Stomach (tissue), 9 donors: Measurements from ENCODE around the gene EXOC4. TPM values are rescaled to one million over a fixed set of nuclear protein-coding genes. Genes with fewer than 3 reads are reported as not detected.
A peak's percentile ranks its signal among the peaks of the same experiment; 100 is the strongest.

Experiments used
- DNase-seq, 2 donors: peaks; one replicate each; pipeline versions ENCODE4 v3.0.0 to v3.0.0-alpha.2; 2013 to 2019
- H3K27ac ChIP-seq, 5 donors: fragments of 200-600 bp in 4 of 5; sonication (generic) in 4 of 5; one replicate each; pipeline ENCODE4 v1.5.1; 2013 to 2019; ENCODE audit warnings: mild to moderate bottlenecking in 1 of 5, moderate library complexity in 1 of 5
- H3K27me3 ChIP-seq, 3 donors: fragments of 200-600 bp; sonication (generic); one replicate each; pipeline ENCODE4 v1.5.1; 2017 to 2019; ENCODE audit warnings: mixed run types in 1 of 3
- H3K36me3 ChIP-seq, 4 donors: fragments of 200-600 bp; sonication (generic); 1 replicate in 3 of 4; 2 replicates in 1 of 4; pipeline ENCODE4 v1.5.1; 2016 to 2019
- H3K4me1 ChIP-seq, 4 donors: fragments of 200-600 bp; sonication (generic); one replicate each; pipeline ENCODE4 v1.5.1; 2016 to 2019
- H3K4me3 ChIP-seq, 4 donors: fragments of 200-600 bp; sonication (generic) in 3 of 4; one replicate each; pipeline ENCODE4 v1.5.1; 2016 to 2019; ENCODE audit warnings: mild to moderate bottlenecking in 1 of 4
- H3K9me3 ChIP-seq, 4 donors: fragments of 200-600 bp; sonication (generic); one replicate each; pipeline ENCODE4 v1.5.1; 2016 to 2019
- CTCF ChIP-seq, 7 experiments: fragments of 450-650 bp in 4 of 7; fragments of 200-600 bp in 3 of 7; sonication (generic) in 3 of 7; IDR thresholded peaks; one replicate each; pipeline ENCODE4 v1.5.1; 2016 to 2019; ENCODE audit warnings: antibody characterized with exemption in 7 of 7, control low read depth in 2 of 7, mild to moderate bottlenecking in 1 of 7
- EP300 ChIP-seq: sonication (generic); formaldehyde crosslinking; IDR thresholded peaks from one replicate; pipeline ENCODE4 v1.6.1; 2017; ENCODE audit warnings: antibody characterized with exemption
- POLR2A ChIP-seq, 4 donors: fragments of 450-650 bp; IDR thresholded peaks; one replicate each; pipeline ENCODE4 v1.6.1; 2016; ENCODE audit warnings: antibody characterized with exemption in 4 of 4, control low read depth in 2 of 4, mild to moderate bottlenecking in 1 of 4, moderate library complexity in 1 of 4
- POLR2AphosphoS5 ChIP-seq, 3 donors: sonication (generic); formaldehyde crosslinking; IDR thresholded peaks; one replicate each; pipeline ENCODE4 v1.6.1; 2016; ENCODE audit warnings: antibody characterized with exemption in 3 of 3
- WGBS, 5 donors: extraction: QIAGEN DNeasy Blood & Tissue Kit in 3 of 5; methylation state at CpG; one replicate each; pipeline versions ENCODE4 v1.1.5 to v1.1.7; 2013 to 2018; 5-methylcytosine and 5-hydroxymethylcytosine counted together
- intact Hi-C: fragments of 100-400 bp; cut with DNase I; formaldehyde crosslinking; loops from one replicate; pipeline ENCODE4 v1.15.1; 2023; ENCODE audit warnings: low total_unique reads
- polyA plus RNA-seq, 3 donors: library from polyadenylated mRNA; stranded (reverse); fragments of 200-250 nt; gene quantifications; one replicate each; pipeline ENCODE4 v1.2.3, GENCODE V29; 2013
- total RNA-seq, 5 donors: library from RNA; depleted of rRNA; stranded (reverse); fragments of >200 nt; gene quantifications; one replicate each; pipeline versions ENCODE4 v1.1.0 to v1.2.3, GENCODE V29; 2014 to 2016
- donor health status: healthy with polysubstance abuse.
- donor health status: Bipolar disorder and iron deficiency.
- donor health status: healthy.

Gene EXOC4
- total and polyA plus RNA-seq, 8 donors: 14.1 to 339 (median 61.1) TPM

GRCh38 chr7:133310232-133310862 is 57.5 kb downstream of the EXOC4 start:
- Histone ChIP-seq H3K4me3 (no peak overlapping the region), H3K9me3 (no peaks in the 10 kb centered on the region), H3K4me1 (no peaks in the 10 kb centered on the region), H3K27ac (no peak overlapping the region), H3K27me3 (no peaks in the 10 kb centered on the region), H3K36me3 (peaks cover 8 to 44% (median 38%) of the 10 kb centered on the region in 4 donors)
- TF ChIP-seq CTCF (IDR thresholded peaks at IDR 0.05) (no peak), POLR2AphosphoS5 (IDR thresholded peaks at IDR 0.05) (no peak), EP300 (no peak), POLR2A (IDR thresholded peaks at IDR 0.05) (no peak)
- peak; percentile 43 to 69 for DNase-seq
- WGBS, 5 donors: 20 to 39% (median 21%) methylated on average over 3 of the region's 3 CpGs
- intact Hi-C loops: no loop called here

DNA sequence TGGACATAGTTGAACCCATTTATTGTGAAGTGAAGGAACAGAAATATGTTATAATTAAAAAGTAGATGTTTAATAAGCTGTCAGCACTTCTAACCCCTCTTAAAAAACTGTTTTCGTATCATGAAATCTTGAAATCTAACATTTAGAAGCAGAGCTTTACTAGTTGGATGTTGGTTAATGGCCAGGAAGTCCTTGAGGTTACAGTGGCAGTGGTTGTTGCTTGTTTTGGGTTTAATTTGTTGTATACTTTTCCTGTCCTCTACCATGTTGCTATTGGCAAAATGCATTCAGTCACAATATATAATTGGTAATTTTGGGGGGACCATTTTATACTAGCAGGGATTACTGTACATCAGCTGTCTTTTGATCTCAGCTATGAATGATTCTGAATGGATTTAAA is 60.7 kb downstream of the EXOC4 start:
- WGBS, 5 donors: 93 to 100% (median 94%) methylated on average over 1 of the region's 1 CpG
- no peak overlapping the region for H3K27ac ChIP-seq
- H3K4me1 ChIP-seq: peaks cover 0 to 4% (median 0%) of the 10 kb centered on the region in 4 donors
- peaks cover 0 to 25% (median 23%) of the 10 kb centered on the region in 4 donors for H3K36me3 ChIP-seq
- intact Hi-C loops: no loop called here
- H3K4me3 ChIP-seq: no peak overlapping the region
- no peak for TF ChIP-seq EP300
- no peak for TF ChIP-seq POLR2A (IDR thresholded peaks at IDR 0.05)
- no peak for TF ChIP-seq POLR2AphosphoS5 (IDR thresholded peaks at IDR 0.05)
- TF ChIP-seq CTCF (IDR thresholded peaks at IDR 0.05): no peak
- DNase-seq: no peak
- H3K27me3 ChIP-seq: no peaks in the 10 kb centered on the region
- H3K9me3 ChIP-seq: no peaks in the 10 kb centered on the region

DNA sequence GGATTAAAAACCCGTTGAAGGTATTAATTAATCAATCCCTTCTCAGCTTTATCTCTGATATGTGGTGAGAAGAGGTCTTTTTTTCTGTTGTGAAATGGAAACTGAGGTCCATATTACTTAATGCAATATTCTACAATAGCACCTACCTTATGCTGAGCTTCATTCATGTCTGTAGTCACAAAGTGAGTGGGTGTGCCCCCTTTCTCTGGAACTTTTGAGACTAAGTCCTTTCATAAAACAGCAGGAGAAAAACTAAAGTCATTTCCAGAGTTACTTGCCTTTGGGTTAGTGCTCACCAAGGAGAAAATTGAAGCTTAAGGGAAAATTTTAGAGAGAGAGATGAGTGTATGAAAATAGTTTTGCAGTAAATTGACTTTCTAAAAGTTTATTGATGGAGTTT is 61.2 kb downstream of the EXOC4 start:
- Histone ChIP-seq H3K4me3 (no peak overlapping the region), H3K4me1 (peaks cover 0 to 4% (median 0%) of the 10 kb centered on the region in 4 donors), H3K27ac (no peak overlapping the region), H3K27me3 (no peaks in the 10 kb centered on the region), H3K9me3 (no peaks in the 10 kb centered on the region), H3K36me3 (peaks cover 0 to 20% (median 18%) of the 10 kb centered on the region in 4 donors)
- intact Hi-C loops: no loop called here
- no peak for DNase-seq
- 88 to 97% (median 95%) methylated on average over 1 of the region's 1 CpG for WGBS, 5 donors
- TF ChIP-seq CTCF (IDR thresholded peaks at IDR 0.05): no peak
- no peak for TF ChIP-seq EP300
- TF ChIP-seq POLR2A (IDR thresholded peaks at IDR 0.05): no peak
- TF ChIP-seq POLR2AphosphoS5 (IDR thresholded peaks at IDR 0.05): no peak

GRCh38 chr7:133315332-133316040 is 62.6 kb downstream of the EXOC4 start:
- no peaks in the 10 kb centered on the region for H3K9me3 ChIP-seq
- peaks cover 0 to 30% (median 21%) of the 10 kb centered on the region in 4 donors for H3K36me3 ChIP-seq
- no peak overlapping the region for H3K4me3 ChIP-seq
- H3K27me3 ChIP-seq: no peaks in the 10 kb centered on the region
- intact Hi-C loops: no loop called here
- H3K4me1 ChIP-seq: peaks cover 0 to 4% (median 0%) of the 10 kb centered on the region in 4 donors
- no peak for TF ChIP-seq EP300
- no peak for DNase-seq
- 87 to 95% (median 89%) methylated on average over 6 of the region's 6 CpGs for WGBS, 5 donors
- no peak overlapping the region for H3K27ac ChIP-seq
